Activated CD8-positive, alpha-beta memory T cell treated with anti-CD3 and anti-CD28 coated beads for 36 hours (primary cell): ENCODE data around the gene LRRC70. TPM values are rescaled to one million over a fixed set of nuclear protein-coding genes. Genes with fewer than 3 reads are reported as not detected.

Experiments
- CTCF ChIA-PET: fragments of 350-600 bp; sonication (Branson Sonifier 250); formaldehyde crosslinking; loops from one replicate; lab custom pipeline; 2021; ENCODE audit warnings: antibody characterized with exemption; lab: Charles Lee
- POLR2A ChIA-PET: fragments of 350-600 bp; sonication (Branson Sonifier 250); formaldehyde crosslinking; loops from one replicate; lab custom pipeline; 2021; ENCODE audit warnings: antibody characterized with exemption; lab: Charles Lee
- total RNA-seq, 2 experiments: library from RNA; stranded (reverse); gene quantifications; one replicate each; pipeline ENCODE4 v1.2.3, GENCODE V29; 2021

Gene LRRC70
- total RNA-seq, 2 experiments from 2014 or later: 0.23 to 0.29 TPM

- POLR2A ChIA-PET: interaction anchor here (0.6 kb wide), 1 partner anchor 10 kb away, joined by 6 read pairs; no protein-coding TSS in a partner anchor
- CTCF ChIA-PET: no interaction called here
Measured at GRCh38 chr5:62627901-62628300, 49.3 kb downstream of the LRRC70 start.

Other genes starting within 250 kb of the LRRC70 start
- gene DIMT1, start 174.9 kb upstream of the LRRC70 start, total RNA-seq: 10 to 100 TPM; 60.4 to 63.8 TPM
- gene IPO11, start 166.1 kb upstream of the LRRC70 start, total RNA-seq: 10 to 100 TPM; 76.1 to 78.7 TPM